Endodermal cell (in vitro differentiated cells): ENCODE results near the gene EFHD1. TPM values are rescaled to one million over a fixed set of nuclear protein-coding genes. Genes with fewer than 3 reads are reported as not detected.
A peak's percentile ranks its signal among the peaks of the same experiment; 100 is the strongest.

Experiments
- DNase-seq: peaks from one replicate; pipeline ENCODE4 v3.0.0-alpha.2; 2017
- H3K27ac ChIP-seq: 2 replicates; pipeline ENCODE4 v1.5.1; 2013; ENCODE audit warnings: mild to moderate bottlenecking, low read depth, low read length, moderate library complexity
- H3K27me3 ChIP-seq: 2 replicates; pipeline ENCODE4 v1.6.1; 2013; ENCODE audit warnings: mild to moderate bottlenecking, low read length, moderate library complexity; ENCODE audit not compliant: insufficient read depth, control insufficient read depth, poor library complexity, severe bottlenecking
- H3K36me3 ChIP-seq: 2 replicates; pipeline ENCODE4 v1.7.0; 2013; ENCODE audit warnings: mild to moderate bottlenecking, low read length, moderate library complexity; ENCODE audit not compliant: control insufficient read depth, insufficient read depth
- H3K4me1 ChIP-seq: one replicate; pipeline ENCODE4 v1.7.0; 2013; ENCODE audit warnings: low read length; ENCODE audit not compliant: control insufficient read depth, insufficient read depth
- H3K4me3 ChIP-seq: 2 replicates; pipeline ENCODE4 v1.5.1; 2013; ENCODE audit warnings: mild to moderate bottlenecking, low read length, moderate library complexity
- H3K9ac ChIP-seq: 2 replicates; pipeline ENCODE4 v1.6.1; 2013; ENCODE audit warnings: mild to moderate bottlenecking, low read length, moderate library complexity; ENCODE audit not compliant: poor library complexity, severe bottlenecking; ENCODE audit errors: extremely low read depth
- H3K9me3 ChIP-seq: 2 replicates; pipeline ENCODE4 v1.6.1; 2013; ENCODE audit warnings: mild to moderate bottlenecking, low read length, moderate library complexity; ENCODE audit not compliant: control insufficient read depth
- H3K27ac Mint-ChIP-seq: 2 replicates; pipeline ENCODE4 v1.8.0; 2020; ENCODE audit warnings: mixed read lengths
- H3K27me3 Mint-ChIP-seq: 2 replicates; pipeline ENCODE4 v1.8.0; 2021; ENCODE audit warnings: mild to moderate bottlenecking, mixed read lengths; ENCODE audit not compliant: insufficient read depth
- H3K36me3 Mint-ChIP-seq: 2 replicates; pipeline ENCODE4 v1.8.0; 2020; ENCODE audit warnings: low read depth, mixed read lengths
- H3K4me1 Mint-ChIP-seq: 2 replicates; pipeline ENCODE4 v1.8.0; 2020; ENCODE audit warnings: mixed read lengths
- H3K4me3 Mint-ChIP-seq: 2 replicates; pipeline ENCODE4 v1.8.0; 2020; ENCODE audit warnings: mild to moderate bottlenecking, moderate library complexity, mixed read lengths
- H3K9me3 Mint-ChIP-seq: 2 replicates; pipeline ENCODE4 v1.8.0; 2020; ENCODE audit warnings: mild to moderate bottlenecking, mixed read lengths
- CTCF ChIP-seq: fragments of 200-600 bp; sonication (generic); conservative IDR thresholded peaks from 2 replicates; pipeline ENCODE4 v1.5.0; 2021; ENCODE audit warnings: antibody characterized with exemption, mild to moderate bottlenecking
- WGBS, 2 experiments: methylation state at CpG; one replicate each; pipeline versions ENCODE4 v1.1.5 to v1.1.7; 2013; ENCODE audit warnings: missing lambda C conversion rate in 2 of 2, mixed read lengths in 1 of 2; ENCODE audit not compliant: insufficient coverage in 1 of 2, insufficient read length in 1 of 2; 5-methylcytosine and 5-hydroxymethylcytosine counted together
- total RNA-seq, 2 donors: library from RNA; stranded (reverse); fragmentation: NEBNext Ultra II Directional in 1 of 2; extraction: Animal tissue kit (Norgen Biotek cat#: 25700) in 1 of 2; gene quantifications; 2 replicates in 1 of 2; 3 replicates in 1 of 2; pipeline ENCODE4 v1.2.1, GENCODE V29; 2021

EFHD1 gene
- total RNA-seq, 2 donors from 2014 or later: 6.8 to 12.5 TPM

DNA sequence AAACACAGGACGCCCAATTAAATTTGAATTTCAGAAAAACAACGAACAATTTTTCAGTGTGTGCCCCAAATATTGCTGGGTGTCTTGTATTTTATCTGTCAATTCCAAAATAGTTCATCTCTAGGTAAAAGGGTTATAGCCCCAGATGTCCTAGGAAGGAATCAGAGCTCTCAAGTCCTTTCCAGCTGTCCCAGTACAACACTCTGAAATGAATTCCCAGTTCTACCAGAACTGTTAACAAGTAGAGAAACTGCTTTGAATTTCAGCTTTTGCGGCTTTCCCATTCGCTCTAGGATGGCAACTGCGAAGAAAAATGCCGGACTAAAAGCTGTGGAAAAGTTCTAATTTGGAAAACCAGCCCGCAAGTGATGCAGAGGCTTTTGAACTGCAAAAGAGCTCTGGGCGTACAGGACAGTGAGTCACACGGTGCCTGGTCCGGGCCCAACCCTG is 63.2 kb downstream of the EFHD1 start:
- Mint-ChIP-seq H3K36me3 (peaks cover 8% of the 10 kb centered on the region), H3K9me3 (no peaks in the 10 kb centered on the region), H3K27ac (peak overlapping the region; percentile 75), H3K4me1 (peaks cover 23% of the 10 kb centered on the region), H3K4me3 (peak overlapping the region; percentile 93), H3K27me3 (no peaks in the 10 kb centered on the region)
- no peaks in the 10 kb centered on the region for H3K9me3 ChIP-seq
- H3K4me3 ChIP-seq: peak overlapping the region; percentile 48
- TF ChIP-seq CTCF: no peak
- H3K27me3 ChIP-seq: no peaks in the 10 kb centered on the region
- H3K4me1 ChIP-seq: no peaks in the 10 kb centered on the region
- no peak for DNase-seq
- peaks cover 3% of the 10 kb centered on the region for H3K36me3 ChIP-seq
- 54 to 76% methylated on average over 8 to 10 of the region's 10 CpGs for WGBS, 2 experiments
- H3K27ac ChIP-seq: no peak overlapping the region
- H3K9ac ChIP-seq: no peak overlapping the region

GRCh38 chr2:232697059-232697806 is 63.8 kb downstream of the EFHD1 start, which contains the start of gene GIGYF2:
TSS of gene GIGYF2 (plus strand) at chr2:232697331. CDS start at chr2:232735198, 37,867 bp downstream.
- DNase-seq: peak; percentile 100
- no peaks in the 10 kb centered on the region for H3K27me3 Mint-ChIP-seq
- Histone ChIP-seq H3K9me3 (no peaks in the 10 kb centered on the region), H3K36me3 (peaks cover 8% of the 10 kb centered on the region), H3K4me3 (peak within 1 kb of the TSS; percentile 92), H3K4me1 (no peaks in the 10 kb centered on the region), H3K27me3 (no peaks in the 10 kb centered on the region), H3K9ac (peak within 1 kb of the TSS; percentile 90), H3K27ac (peak within 1 kb of the TSS; percentile 86)
- H3K36me3 Mint-ChIP-seq: peaks cover 8% of the 10 kb centered on the region
- no peaks in the 10 kb centered on the region for H3K9me3 Mint-ChIP-seq
- peak within 1 kb of the TSS; percentile 93 for H3K4me3 Mint-ChIP-seq
- peaks cover 23% of the 10 kb centered on the region for H3K4me1 Mint-ChIP-seq
- peak within 1 kb of the TSS; percentile 86 for H3K27ac Mint-ChIP-seq
- 0% methylated on average over 6 to 71 of the region's 71 CpGs for WGBS, 2 experiments
- TF ChIP-seq CTCF: peak; percentile 34

DNA sequence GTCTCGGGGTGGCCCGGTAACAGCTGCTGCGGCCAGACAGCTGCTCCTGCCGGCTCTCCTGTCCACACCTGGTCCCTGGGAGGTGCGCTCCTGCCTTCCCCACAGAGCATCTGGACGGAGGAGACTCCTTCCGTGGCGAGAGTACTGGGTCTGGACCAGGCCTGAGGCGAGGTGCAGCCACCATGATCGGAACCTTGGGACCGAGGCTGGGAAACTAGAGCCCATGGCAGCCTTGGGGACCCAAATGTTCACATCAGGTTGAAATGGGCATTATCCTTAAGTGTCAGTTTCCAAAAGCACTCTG is 64.4 kb downstream of the EFHD1 start:
- TF ChIP-seq CTCF: no peak
- no peaks in the 10 kb centered on the region for H3K9me3 Mint-ChIP-seq
- Histone ChIP-seq H3K27ac (peak overlapping the region; percentile 86), H3K27me3 (no peaks in the 10 kb centered on the region), H3K36me3 (peaks cover 11% of the 10 kb centered on the region), H3K9me3 (no peaks in the 10 kb centered on the region), H3K4me3 (peak overlapping the region; percentile 92), H3K4me1 (no peaks in the 10 kb centered on the region), H3K9ac (peak overlapping the region; percentile 90)
- H3K4me1 Mint-ChIP-seq: peaks cover 23% of the 10 kb centered on the region
- peaks cover 13% of the 10 kb centered on the region for H3K36me3 Mint-ChIP-seq
- peak overlapping the region; percentile 86 for H3K27ac Mint-ChIP-seq
- peak overlapping the region; percentile 93 for H3K4me3 Mint-ChIP-seq
- WGBS, 2 experiments: 0 to 1% methylated on average over 6 to 11 of the region's 11 CpGs
- no peak for DNase-seq
- no peaks in the 10 kb centered on the region for H3K27me3 Mint-ChIP-seq
